Ovary (tissue), 3 donors: ENCODE data around the gene PLEKHH3.

Source experiments
- EP300 ChIP-seq: sonication (generic); formaldehyde crosslinking; IDR thresholded peaks from one replicate; pipeline ENCODE4 v1.6.1; 2017; ENCODE audit warnings: antibody characterized with exemption
- POLR2A ChIP-seq: fragments of 450-650 bp; IDR thresholded peaks from one replicate; pipeline ENCODE4 v1.6.1; 2017; ENCODE audit warnings: antibody characterized with exemption, mild to moderate bottlenecking, moderate library complexity
- TF ChIP-seq, protein P1 (sequence below), 3 donors: fragments of 450-650 bp in 2 of 3; fragments of 200-600 bp in 1 of 3; IDR thresholded peaks; one replicate each; pipeline versions ENCODE4 v1.5.1 to v1.8.0; 2016 to 2022; ENCODE audit warnings: antibody characterized with exemption in 3 of 3, mild to moderate bottlenecking in 1 of 3
- donor health status: DM: no; HTN: no; CAD: no.

- TF ChIP-seq, protein P1, sequence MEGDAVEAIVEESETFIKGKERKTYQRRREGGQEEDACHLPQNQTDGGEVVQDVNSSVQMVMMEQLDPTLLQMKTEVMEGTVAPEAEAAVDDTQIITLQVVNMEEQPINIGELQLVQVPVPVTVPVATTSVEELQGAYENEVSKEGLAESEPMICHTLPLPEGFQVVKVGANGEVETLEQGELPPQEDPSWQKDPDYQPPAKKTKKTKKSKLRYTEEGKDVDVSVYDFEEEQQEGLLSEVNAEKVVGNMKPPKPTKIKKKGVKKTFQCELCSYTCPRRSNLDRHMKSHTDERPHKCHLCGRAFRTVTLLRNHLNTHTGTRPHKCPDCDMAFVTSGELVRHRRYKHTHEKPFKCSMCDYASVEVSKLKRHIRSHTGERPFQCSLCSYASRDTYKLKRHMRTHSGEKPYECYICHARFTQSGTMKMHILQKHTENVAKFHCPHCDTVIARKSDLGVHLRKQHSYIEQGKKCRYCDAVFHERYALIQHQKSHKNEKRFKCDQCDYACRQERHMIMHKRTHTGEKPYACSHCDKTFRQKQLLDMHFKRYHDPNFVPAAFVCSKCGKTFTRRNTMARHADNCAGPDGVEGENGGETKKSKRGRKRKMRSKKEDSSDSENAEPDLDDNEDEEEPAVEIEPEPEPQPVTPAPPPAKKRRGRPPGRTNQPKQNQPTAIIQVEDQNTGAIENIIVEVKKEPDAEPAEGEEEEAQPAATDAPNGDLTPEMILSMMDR (IDR thresholded peaks at IDR 0.05) = no peak
- TF ChIP-seq POLR2A (no peak), EP300 (no peak)
Observed at GRCh38 chr17:42704837-42705494, 28.2 kb upstream of the PLEKHH3 start.
